Measurements from ENCODE around the gene SLC66A1.

Gene SLC66A1

GRCh38 chr1:19343617-19344350 is 31.7 kb downstream of the SLC66A1 start:
- no peak for DNase-seq (ENCODE audit: low spot score)

- peak; percentile 31 for DNase-seq (ENCODE audit: low spot score)
These were observed 32.3 kb downstream of the SLC66A1 start for GRCh38 chr1:19344372-19344810.

GRCh38 chr1:19344831-19345230 is 32.7 kb downstream of the SLC66A1 start:
- DNase-seq (ENCODE audit: low spot score), result no peak

- DNase-seq (ENCODE audit: low spot score), result no peak
These were observed 33.3 kb downstream of the SLC66A1 start for GRCh38 chr1:19345391-19345790.

- DNase-seq (ENCODE audit: low spot score), result no peak
These were observed 33.9 kb downstream of the SLC66A1 start for GRCh38 chr1:19346026-19346425.

- no peak for DNase-seq (ENCODE audit: low spot score)
These were observed 35.5 kb downstream of the SLC66A1 start for GRCh38 chr1:19347533-19348172.

GRCh38 chr1:19348441-19349198 is 36.5 kb downstream of the SLC66A1 start:
- DNase-seq (ENCODE audit: low spot score), result no peak

GRCh38 chr1:19349999-19350398 is 37.9 kb downstream of the SLC66A1 start:
- DNase-seq (ENCODE audit: low spot score), result no peak

- no peak for DNase-seq (ENCODE audit: low spot score)
These were observed 38.4 kb downstream of the SLC66A1 start for GRCh38 chr1:19350566-19350965.

GRCh38 chr1:19351873-19352272 is 39.7 kb downstream of the SLC66A1 start:
- no peak for DNase-seq (ENCODE audit: low spot score)

GRCh38 chr1:19352839-19353238 is 40.7 kb downstream of the SLC66A1 start:
- no peak for DNase-seq (ENCODE audit: low spot score)

GRCh38 chr1:19353596-19353995 is 41.5 kb downstream of the SLC66A1 start:
- no peak for DNase-seq (ENCODE audit: low spot score)

GRCh38 chr1:19354531-19354981 is 42.4 kb downstream of the SLC66A1 start:
- no peak for DNase-seq (ENCODE audit: low spot score)

- DNase-seq (ENCODE audit: low spot score), result no peak
These were observed 44.1 kb downstream of the SLC66A1 start for GRCh38 chr1:19356266-19356665.

GRCh38 chr1:19357299-19357986 is 45.3 kb downstream of the SLC66A1 start:
- DNase-seq (ENCODE audit: low spot score), result no peak

- DNase-seq (ENCODE audit: low spot score), result no peak
These were observed 46.6 kb downstream of the SLC66A1 start for GRCh38 chr1:19358710-19359109.

GRCh38 chr1:19359357-19359756 is 47.2 kb downstream of the SLC66A1 start:
- no peak for DNase-seq (ENCODE audit: low spot score)

GRCh38 chr1:19360016-19360415 is 47.9 kb downstream of the SLC66A1 start:
- DNase-seq (ENCODE audit: low spot score), result no peak

- no peak for DNase-seq (ENCODE audit: low spot score)
These were observed 48.3 kb downstream of the SLC66A1 start for GRCh38 chr1:19360432-19360831.

GRCh38 chr1:19360843-19361610 is 48.9 kb downstream of the SLC66A1 start:
- DNase-seq (ENCODE audit: low spot score), result no peak

GRCh38 chr1:19361611-19362147 is 49.6 kb downstream of the SLC66A1 start:
- no peak for DNase-seq (ENCODE audit: low spot score)
